ENCODE measurements around the gene MSL1.

Gene MSL1, protein sequence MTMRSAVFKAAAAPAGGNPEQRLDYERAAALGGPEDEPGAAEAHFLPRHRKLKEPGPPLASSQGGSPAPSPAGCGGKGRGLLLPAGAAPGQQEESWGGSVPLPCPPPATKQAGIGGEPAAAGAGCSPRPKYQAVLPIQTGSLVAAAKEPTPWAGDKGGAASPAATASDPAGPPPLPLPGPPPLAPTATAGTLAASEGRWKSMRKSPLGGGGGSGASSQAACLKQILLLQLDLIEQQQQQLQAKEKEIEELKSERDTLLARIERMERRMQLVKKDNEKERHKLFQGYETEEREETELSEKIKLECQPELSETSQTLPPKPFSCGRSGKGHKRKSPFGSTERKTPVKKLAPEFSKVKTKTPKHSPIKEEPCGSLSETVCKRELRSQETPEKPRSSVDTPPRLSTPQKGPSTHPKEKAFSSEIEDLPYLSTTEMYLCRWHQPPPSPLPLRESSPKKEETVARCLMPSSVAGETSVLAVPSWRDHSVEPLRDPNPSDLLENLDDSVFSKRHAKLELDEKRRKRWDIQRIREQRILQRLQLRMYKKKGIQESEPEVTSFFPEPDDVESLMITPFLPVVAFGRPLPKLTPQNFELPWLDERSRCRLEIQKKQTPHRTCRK

DNA sequence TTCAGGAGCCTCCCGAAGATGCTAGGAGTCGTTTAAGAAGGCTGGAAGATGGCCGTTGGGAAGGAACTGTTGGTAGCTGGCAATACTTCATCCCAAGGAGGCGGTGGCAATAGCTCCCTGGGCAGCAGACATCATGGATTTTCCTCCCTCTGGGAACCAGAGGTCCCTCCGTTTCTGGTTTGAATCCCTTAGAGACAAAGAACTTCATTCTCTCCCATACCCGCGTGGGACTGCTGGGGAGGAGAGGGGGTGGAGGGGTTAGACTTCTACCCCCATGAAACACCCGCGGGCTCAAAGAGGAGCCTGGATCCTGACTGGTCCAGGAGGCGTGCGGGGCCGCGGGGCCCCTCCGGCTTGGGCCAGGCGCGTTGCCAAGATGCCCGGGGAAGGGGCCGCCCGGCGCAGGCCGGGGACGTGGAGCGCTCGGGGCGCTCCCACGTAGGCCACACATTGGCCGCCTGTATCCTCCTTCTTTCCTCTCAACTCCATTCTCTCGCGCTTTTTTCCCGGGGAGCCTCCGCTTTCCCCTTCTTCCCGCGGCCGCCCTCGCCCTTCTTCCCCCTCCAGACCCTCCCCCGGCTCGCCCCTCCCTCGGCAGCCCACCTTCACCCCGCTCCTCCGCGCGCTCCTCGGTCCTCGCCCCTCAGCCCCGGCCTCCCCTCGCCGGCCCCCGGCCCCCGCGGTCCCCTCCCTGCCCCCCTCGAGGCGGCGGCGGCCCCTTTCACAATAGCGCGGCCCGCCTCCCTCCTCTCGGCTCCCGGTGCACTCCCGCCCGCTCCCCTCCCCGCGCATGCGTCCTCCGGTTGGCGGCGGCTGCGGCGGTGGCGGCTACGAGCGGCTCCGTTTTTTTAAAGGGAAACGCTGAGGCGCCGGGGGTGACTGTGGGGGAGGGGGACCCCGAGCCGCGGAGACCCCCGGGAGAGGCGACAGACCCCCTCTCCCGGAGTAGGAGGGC, at the start of gene MSL1:
Gene MSL1, plus strand, starts transcription at position 791 of the 955 bp plus-strand sequence. CDS start 642 bp downstream, outside the sequence.
- DNase-seq, result peak; percentile 85

DNA sequence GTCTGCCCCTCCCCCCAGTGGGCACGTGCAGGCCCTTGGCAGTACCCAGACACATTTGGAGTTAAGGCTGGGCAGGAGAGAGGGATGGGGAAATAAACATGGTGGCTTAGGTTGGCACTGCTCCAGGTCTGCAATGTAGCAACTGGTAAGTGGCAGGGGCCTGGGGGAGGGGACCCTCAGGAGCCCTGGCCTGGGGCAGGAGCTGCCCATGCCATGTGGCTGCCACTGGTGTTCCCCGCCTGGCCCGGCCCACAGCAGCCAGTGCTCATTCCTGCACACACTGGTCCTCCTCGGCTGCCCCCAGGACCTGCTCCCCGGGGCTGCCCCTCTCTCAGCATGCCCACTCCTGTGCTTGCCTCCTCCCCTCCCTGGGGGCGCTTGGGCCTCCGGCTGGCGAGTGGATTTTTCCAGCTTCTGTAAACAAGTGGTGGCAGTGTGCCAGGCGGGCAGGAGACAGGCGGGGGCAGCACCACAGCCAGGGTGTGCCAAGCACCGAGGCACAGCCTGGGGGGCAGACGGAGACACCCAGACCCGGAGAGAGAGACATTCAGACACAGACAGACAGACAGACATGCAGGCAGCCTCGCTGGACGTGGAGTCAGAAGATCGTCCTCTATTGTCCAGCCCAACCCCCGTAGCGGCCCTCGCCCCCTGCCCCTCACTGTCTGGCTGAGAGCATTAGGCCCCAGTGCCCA, 49.6 kb upstream of the MSL1 start:
- DNase-seq, result no peak

DNA sequence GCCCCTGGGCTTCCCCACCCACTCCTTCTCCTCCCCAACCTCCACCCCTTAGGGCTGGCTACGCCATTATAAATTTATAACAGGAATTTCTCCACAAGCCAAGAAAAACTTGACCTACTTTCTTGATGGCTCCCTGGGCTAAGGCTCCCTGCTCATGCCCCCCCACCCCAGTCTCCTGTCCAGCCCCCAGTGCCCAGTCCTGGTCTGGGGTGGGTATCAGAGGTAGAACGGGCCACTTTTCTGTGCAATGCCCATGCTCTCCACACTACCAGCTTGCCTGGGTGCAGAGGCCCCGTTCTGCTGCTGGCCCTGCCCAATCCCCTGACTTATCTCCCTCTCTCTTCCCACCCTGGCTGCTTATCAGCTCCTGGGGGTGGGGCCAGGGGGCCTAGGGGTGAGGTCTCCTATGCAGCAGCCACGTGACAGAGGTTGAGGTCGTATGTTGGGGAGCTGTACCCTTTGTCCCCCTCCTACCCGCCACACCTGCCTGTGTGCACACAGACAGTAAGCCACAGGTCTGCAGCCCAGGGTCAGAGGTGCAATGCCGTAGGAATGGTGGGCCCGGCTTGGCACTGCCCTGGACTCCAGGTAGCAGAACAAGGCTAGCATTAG, 48.9 kb upstream of the MSL1 start:
- DNase-seq, result no peak

DNA sequence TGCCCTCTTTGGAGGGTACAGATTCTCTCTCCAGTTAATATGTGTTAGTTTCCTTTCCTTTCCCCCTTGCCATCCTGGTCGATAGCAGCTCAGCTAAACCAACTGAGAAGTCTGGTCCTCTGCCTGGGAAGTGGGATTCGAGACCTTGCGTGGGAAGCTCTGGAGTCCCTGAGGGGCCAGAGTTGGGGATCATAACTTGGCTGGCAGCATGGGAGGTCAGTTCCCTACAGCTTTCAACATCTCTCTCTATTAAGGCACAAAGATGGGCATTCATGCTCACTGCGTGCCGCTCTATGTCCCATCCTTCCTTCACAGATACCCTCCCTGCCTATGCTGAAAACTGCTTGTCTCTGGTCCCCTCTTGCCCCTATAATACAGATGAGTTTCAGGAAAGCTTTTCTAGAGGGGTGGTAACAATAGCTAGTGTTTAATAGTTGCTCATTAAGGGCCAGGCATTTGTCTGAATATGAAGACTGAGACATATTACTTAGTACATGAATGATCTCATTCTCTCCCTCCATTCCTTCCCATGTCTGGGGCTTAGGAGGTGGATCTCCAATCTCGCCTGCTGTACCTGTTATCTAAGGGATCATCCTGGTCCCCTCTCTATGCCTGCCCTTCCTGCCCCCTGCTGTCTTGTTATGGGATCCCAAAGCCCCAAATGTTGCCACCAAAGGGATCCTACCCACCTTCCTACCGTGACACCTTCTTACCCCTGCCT, 48.2 kb upstream of the MSL1 start:
- DNase-seq, result no peak

DNA sequence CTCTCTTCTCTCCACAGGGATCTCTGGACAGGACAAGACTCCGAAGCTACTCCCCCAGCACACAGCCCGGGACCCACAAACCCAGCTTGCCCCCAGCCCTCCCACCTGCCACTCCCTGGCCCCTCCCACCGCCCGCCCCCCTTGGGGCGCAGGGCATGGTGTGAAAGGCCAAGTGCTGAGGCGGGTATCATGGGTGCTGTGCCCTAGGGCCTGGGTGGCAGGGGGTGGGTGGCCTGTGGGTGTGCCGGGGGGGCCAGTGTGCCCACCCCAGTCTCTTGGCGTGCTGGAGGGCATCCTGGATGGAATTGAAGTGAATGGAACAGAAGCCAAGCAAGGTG, 47.6 kb upstream of the MSL1 start:
- no peak for DNase-seq

DNA sequence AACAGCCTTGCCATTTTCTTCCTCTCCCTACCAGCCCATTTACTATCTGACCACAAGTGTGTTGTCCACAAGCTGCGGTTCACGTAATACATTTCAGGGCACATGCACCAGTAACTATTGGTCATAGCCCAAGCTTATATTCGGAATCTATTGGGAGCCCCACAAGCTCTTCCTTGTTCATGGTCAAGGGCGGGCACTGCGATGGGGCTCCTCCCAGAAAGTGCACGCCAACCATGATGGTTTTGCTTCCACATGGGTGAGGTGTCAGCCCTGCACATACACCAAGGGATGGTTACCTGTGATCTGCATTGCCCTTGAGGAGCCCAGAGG, 46.9 kb upstream of the MSL1 start:
- DNase-seq, result no peak

DNA sequence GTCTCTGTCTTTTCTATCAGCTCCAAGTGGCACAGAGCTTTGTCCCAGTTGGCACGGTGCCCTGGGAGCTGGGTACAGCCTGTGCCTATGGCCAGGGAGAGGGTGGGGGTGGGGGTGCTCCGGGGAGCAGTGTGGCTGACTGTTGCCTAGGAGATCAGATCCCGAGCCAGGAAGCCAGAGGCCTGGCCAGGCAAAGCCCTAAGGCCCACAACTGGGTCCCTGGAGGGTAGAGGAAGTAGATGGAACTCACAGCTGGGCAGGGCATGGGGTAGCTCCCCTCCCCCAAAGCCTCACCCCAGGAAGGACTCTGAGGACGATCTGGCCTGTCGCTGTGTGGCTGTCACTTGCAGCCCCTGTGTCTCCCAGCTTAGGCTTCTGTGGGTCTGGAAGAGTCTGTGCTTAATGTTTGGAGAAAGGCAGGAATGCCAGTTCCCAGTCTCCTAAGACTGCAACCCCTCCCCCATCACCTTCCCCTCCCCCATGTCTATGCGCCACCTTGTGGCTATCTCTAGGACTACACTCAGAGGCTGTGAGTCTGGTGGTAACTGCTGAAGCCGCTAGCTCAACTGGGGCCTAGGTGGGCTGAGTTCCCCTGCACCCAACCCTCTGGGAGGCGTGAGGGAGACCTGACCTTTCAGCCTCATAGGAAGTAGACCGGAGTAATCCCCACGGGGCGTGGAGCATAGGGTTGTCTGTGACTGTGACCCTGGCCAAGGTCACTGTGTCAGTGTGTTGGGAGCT, 46.4 kb upstream of the MSL1 start:
- DNase-seq, result peak; percentile 55

DNA sequence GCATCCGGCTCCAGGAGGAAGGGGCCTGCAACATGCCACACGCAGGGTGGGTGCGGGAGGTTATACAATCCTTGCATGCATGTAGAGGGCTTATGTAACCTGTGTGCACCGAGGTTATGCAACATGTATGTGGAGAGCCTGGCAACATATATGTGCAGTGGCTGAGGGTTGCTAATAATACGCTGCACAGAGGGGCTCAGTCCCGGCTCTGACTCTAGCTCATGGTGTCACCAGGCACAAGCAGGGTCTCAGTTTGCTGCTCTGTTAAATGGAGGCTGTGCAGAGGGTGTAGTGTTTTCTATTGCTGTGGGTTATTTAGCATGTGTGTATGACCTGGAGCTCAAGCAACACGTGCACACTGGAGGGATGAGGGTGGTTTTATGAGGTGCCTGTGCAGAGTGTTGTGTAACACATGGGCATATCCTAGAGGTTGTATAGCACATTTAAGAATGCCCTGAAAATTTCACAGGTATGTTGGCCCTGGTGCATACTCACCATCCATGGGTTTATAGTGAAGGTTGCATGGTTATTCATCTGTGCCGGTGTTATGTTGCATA, 45.8 kb upstream of the MSL1 start:
- no peak for DNase-seq

DNA sequence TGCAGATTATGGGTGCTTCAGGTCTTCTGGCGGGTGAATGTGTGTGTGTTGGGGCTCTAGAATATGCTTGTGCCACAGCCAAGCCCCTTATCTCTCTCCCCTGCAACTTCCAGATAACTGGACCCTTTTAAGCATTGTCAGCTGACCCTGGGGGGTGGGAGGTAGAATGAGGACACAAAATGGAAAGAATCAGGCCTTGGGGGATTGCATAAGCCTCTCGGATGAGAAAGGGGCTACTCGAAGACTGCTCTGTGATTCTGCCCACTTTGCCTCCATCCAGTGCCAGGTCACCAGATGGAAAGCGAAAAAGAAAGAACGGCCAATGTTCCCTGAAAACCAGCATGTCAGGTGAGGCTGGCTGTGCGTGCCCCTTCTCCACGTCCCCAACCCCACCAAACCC, 45.2 kb upstream of the MSL1 start:
- no peak for DNase-seq

DNA sequence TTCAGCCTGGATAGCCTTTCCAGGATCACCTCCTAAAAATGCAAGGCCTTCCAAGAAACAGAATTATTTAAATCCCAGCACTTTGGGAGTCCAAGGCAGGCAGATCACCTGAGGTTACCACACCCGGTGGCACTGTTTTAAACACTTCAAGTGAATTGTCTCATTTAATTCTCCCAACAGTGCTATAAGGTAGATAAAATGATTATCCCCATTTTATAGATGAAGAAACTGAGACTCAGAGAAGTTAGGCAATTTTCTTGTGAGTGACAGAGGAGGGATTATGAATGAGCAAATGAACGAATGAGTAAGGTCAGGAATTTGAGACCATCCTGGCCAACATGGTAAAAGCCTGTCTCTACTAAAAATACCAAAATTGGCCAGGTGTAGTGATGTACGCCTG, 42.2 kb upstream of the MSL1 start:
- DNase-seq, result no peak

DNA sequence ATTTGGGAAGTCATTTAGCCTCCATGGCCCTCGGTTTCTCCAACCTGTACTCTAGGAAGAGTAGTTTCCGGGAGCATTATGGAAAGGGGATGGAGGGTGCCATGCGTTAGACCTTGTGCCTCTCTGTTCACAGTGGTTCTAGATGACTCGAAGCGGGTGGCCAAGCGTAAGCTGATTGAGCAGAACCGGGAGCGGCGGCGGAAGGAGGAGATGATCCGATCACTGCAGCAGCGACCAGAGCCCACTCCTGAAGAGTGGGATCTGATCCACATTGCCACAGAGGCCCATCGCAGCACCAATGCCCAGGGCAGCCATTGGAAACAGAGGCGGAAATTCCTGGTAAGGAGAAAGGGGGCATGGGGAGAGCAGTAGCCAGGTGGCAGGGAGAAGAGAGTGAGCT, 37.3 kb upstream of the MSL1 start:
- no peak for DNase-seq

DNA sequence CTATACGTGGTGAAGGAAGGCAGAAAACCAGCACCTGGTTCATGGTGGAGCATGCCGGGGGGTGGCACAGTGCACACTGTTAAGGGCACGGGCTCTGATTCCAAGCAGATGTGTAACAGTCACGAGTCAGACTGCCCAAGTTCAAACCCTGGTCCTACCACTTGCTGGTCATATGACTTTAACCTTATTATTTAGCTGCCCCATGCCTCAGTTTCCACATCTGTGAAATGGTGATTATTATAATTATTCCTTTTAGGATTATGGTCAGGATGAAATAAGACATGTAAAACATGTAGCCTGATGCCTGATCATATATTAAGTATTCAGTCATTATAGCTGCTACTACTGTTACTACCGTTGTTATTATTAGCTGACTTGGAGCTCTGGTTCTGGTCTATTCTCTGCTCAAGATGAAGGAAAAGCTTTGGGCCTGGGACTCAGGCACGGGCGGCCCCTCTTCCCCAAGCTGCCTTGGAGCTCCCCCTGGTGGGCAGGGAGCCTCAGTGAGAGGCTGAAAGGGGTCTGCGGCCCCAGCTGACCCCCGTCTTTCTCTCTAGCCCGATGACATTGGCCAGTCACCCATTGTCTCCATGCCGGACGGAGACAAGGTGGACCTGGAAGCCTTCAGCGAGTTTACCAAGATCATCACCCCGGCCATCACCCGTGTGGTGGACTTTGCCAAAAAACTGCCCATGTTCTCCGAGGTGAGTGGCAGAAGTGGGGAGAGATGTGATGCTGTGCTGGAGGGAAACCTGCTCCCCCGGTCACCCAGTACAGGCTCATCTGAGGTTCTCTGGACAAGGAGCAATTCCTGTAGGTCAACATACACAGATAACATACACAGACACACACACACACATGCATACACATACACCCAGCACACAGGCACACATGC, 35.4 kb upstream of the MSL1 start:
- DNase-seq, result peak; percentile 30

DNA sequence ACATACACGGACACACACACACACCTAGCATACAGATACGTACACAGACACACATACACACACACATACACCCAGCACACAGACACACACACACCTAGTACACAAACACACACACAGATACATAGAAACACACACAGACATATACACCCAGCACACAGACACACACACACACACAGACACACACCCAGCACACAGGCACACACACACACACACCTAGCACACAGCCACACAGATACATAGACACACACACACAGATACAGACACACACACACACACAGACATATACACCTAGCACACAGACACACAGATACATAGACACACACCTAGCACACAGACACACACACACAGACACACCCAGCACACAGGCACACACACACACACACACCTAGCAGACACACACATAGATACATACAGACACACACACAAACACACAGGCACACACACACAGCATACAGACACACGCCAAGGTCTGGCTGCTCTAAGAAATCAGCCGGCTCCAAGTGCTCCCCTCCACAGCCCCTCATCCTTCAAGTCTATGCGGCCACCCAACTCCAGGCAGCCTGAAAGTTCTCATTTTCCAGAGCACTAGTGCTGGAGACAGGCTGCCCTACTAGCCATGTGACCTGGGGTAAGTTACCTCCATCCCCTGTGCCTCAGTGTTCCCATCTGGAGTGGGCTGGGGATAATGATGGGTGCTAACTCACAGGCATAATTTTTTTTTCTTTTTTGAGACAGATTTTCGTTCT, 34.5 kb upstream of the MSL1 start:
- DNase-seq, result no peak

DNA sequence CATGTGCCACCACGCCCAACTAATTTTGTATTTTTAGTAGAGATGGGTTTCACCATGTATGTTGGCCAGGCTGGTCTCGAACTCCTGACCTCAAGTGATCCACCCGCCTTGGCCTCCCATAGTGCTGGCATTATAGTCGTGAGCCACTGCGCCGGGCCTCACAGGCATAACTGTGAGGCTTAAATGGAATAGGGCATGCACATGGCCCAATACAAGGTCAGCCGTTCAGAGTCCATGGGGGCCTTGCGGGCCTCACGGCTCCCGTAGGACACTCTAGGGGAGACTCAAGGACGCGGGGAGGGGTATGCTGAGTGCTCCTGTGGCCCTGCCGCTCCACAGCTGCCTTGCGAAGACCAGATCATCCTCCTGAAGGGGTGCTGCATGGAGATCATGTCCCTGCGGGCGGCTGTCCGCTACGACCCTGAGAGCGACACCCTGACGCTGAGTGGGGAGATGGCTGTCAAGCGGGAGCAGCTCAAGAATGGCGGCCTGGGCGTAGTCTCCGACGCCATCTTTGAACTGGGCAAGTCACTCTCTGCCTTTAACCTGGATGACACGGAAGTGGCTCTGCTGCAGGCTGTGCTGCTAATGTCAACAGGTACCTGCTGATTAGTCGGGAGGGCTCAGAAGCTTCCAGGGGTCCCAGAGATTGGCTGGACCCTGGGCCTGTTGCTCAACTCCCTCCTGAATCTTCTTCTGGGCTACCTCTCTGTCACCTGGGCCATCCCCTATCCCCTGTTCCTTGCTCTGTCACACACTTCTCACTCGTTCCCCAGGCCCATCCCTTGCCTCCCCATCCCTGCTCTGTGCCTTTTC, 33.7 kb upstream of the MSL1 start:
- no peak for DNase-seq

DNA sequence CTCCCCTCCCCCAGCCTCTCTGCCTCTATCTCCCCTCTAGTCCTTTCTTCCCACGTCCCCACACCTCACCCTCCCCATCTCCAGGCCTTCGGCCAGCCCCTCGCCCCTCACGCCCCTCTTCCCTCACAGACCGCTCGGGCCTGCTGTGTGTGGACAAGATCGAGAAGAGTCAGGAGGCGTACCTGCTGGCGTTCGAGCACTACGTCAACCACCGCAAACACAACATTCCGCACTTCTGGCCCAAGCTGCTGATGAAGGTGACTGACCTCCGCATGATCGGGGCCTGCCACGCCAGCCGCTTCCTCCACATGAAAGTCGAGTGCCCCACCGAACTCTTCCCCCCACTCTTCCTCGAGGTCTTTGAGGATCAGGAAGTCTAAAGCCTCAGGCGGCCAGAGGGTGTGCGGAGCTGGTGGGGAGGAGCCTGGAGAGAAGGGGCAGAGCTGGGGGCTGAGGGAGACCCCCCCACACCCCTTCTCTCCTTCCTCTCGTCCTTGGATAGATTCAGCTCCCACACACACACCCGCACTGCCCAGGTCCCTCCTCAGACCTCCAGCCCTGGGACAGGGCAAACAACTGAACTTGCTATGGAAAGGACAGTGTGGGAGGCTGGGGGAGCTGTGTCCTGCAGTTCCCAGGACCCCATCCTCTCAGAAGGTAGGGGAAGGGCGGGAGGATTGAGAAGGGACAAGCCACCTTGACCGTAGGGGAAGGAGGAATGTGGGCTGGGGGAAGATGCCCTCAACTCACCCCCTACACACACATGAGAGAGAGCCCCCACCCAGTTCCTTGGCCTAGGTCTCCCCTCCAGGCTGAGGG, 32.5 kb upstream of the MSL1 start:
- DNase-seq, result no peak

DNA sequence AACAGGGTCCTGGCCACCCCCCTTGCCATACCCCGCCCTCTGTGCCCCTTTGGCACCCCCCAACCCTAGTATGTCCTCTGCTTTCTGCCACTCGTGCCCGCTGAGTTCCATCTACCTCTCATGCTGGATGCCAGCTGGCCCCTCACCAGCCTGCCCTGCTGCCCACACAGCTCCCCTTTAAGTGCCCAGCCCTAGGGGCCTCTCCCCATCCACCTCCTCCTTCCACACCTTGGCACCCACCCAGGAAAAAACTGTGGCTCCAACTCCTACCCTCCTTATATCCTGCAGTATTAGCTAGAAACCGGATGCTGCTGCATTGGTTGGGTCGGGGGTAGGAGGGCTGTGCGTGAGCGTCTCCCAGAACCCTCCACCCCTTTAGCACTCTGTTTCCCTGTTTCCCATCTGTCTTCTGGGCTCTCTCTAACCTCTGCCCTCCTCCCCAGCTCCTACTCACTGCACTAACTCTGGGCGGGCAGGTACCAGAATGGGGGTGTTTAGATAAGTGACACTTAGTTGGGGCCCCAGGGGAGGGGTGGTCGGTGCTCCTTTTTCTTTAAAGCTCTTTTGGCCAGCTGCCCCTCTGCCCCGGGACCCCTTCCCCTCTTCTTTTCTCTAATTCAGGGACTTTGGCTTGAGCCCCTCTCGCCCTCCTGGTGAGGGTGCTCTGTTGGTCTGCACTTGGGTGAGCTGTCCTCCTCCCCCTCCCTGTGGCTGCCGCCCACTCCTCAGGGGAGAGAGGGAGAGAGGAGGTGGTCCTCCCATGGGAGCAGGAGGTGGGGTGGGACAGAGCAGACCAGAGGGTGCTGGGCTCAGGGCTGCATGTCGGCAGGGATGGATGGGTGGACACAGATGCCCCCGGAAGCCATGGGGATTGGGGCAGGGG, 31.3 kb upstream of the MSL1 start:
- DNase-seq, result peak; percentile 29
